ENCODE measurements around the gene WDR45B.

DNA sequence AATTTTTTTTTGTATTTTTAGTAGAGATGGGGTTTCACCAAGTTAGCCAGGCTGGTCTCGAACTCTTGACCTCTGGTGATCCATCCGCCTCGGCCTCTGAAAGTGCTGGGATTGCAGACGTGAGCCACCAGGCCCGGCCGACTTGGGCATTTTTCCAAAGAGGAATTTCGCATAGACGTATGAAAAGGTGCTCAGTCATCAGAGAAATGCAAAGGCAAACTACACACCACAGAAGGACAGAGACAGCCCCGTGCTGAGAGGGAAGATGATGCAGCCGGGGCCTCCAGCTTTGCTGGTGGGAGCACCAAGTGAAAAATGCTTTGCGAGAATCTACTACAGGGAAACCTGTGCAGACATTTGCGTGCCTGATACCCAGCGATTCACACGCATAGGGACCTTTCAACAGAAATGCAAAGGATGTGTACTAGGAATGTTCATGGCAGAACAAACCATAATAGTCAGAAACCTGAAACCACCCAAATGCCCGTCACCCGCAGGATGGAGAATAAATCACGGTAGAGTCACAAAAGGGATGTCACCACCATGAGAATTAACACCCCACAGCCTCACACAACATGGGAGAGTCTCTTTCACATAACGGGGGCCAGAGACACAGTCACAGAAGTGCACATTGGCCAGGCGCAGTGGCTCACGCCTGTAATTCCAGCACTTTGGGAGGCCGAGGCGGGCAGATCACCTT lies 45.1 kb upstream of the WDR45B start:
- TF ChIP-seq POLR2A (IDR thresholded peaks at IDR 0.05; ENCODE audit: low read depth): no peak
- TF ChIP-seq, protein P1, sequence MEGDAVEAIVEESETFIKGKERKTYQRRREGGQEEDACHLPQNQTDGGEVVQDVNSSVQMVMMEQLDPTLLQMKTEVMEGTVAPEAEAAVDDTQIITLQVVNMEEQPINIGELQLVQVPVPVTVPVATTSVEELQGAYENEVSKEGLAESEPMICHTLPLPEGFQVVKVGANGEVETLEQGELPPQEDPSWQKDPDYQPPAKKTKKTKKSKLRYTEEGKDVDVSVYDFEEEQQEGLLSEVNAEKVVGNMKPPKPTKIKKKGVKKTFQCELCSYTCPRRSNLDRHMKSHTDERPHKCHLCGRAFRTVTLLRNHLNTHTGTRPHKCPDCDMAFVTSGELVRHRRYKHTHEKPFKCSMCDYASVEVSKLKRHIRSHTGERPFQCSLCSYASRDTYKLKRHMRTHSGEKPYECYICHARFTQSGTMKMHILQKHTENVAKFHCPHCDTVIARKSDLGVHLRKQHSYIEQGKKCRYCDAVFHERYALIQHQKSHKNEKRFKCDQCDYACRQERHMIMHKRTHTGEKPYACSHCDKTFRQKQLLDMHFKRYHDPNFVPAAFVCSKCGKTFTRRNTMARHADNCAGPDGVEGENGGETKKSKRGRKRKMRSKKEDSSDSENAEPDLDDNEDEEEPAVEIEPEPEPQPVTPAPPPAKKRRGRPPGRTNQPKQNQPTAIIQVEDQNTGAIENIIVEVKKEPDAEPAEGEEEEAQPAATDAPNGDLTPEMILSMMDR (IDR thresholded peaks at IDR 0.05): no peak
- no peak for TF ChIP-seq EP300 (IDR thresholded peaks at IDR 0.05)
- no peak for TF ChIP-seq POLR2AphosphoS5 (IDR thresholded peaks at IDR 0.05)

Measured in esophagus muscularis mucosa (tissue), 4 donors.